PC-9 (cell line): ENCODE measurements around the gene FOXJ1. TPM values are rescaled to one million over a fixed set of nuclear protein-coding genes. Genes with fewer than 3 reads are reported as not detected.

ENCODE experiments used
- BruUV-seq: library from RNA; stranded (reverse); fragments of 400-500 nt; replicated peaks from 2 replicates; lab custom pipeline; 2021; lab: Mats Ljungman, UMichigan
- CTCF ChIA-PET: fragments of 300-600 bp; sonication (Branson Sonifier 250); formaldehyde crosslinking; loops from one replicate; lab custom pipeline; 2022; ENCODE audit warnings: antibody characterized with exemption; lab: Charles Lee
- POLR2A ChIA-PET: fragments of 300-600 bp; sonication (Branson Sonifier 250); formaldehyde crosslinking; loops from one replicate; lab custom pipeline; 2022; ENCODE audit warnings: antibody characterized with exemption; ENCODE audit not compliant: unreplicated experiment; lab: Charles Lee
- DNase-seq, 2 experiments: peaks; one replicate each; pipeline versions ENCODE4 v3.0.0 to v3.0.0-alpha.2; 2015 to 2022; ENCODE audit warnings: mixed read lengths in 1 of 2
- H2AFZ ChIP-seq: fragments of 200-600 bp; sonication (generic); 2 replicates; pipeline ENCODE4 v1.8.1; 2017; ENCODE audit warnings: antibody characterized with exemption
- H3F3A ChIP-seq: fragments of 200-600 bp; sonication (generic); 2 replicates; pipeline ENCODE4 v1.8.1; 2017; ENCODE audit warnings: antibody characterized with exemption, mild to moderate bottlenecking, low read depth; ENCODE audit not compliant: insufficient read depth
- H3K27ac ChIP-seq: fragments of 200-600 bp; sonication (generic); 2 replicates; pipeline ENCODE4 v1.6.1; 2016; ENCODE audit warnings: mixed run types
- H3K27me3 ChIP-seq: fragments of 200-600 bp; sonication (generic); 2 replicates; pipeline ENCODE4 v1.6.1; 2016; ENCODE audit warnings: low read depth, mixed run types; ENCODE audit not compliant: insufficient read depth
- H3K36me3 ChIP-seq: fragments of 200-600 bp; sonication (generic); 2 replicates; pipeline ENCODE4 v1.6.1; 2016; ENCODE audit warnings: low read depth, mixed run types
- H3K4me1 ChIP-seq: fragments of 200-600 bp; sonication (generic); replicated peaks from 2 replicates; pipeline ENCODE4 v1.6.1; 2016; ENCODE audit warnings: mixed run types; ENCODE audit not compliant: insufficient read depth
- H3K4me2 ChIP-seq: fragments of 200-600 bp; sonication (generic); 2 replicates; pipeline ENCODE4 v1.6.1; 2017; ENCODE audit warnings: mixed run types
- H3K4me3 ChIP-seq: fragments of 200-600 bp; sonication (generic); 2 replicates; pipeline ENCODE4 v1.6.1; 2016; ENCODE audit warnings: mixed run types
- H3K79me2 ChIP-seq: fragments of 200-600 bp; sonication (generic); 2 replicates; pipeline ENCODE4 v1.6.1; 2017; ENCODE audit warnings: low read depth, mixed run types
- H3K9me2 ChIP-seq: fragments of 200-600 bp; sonication (generic); 2 replicates; pipeline ENCODE4 v1.8.1; 2017; ENCODE audit warnings: mild to moderate bottlenecking; ENCODE audit not compliant: insufficient read depth
- H3K9me3 ChIP-seq: fragments of 200-600 bp; sonication (generic); 2 replicates; pipeline ENCODE4 v1.8.1; 2016; ENCODE audit warnings: low read depth; ENCODE audit not compliant: insufficient read depth
- H4K20me1 ChIP-seq: fragments of 200-600 bp; sonication (generic); 2 replicates; pipeline ENCODE4 v1.8.1; 2017; ENCODE audit not compliant: insufficient read depth
- CTCF ChIP-seq: fragments of 200-600 bp; sonication (generic); conservative IDR thresholded peaks from 2 replicates; pipeline ENCODE4 v1.6.1; 2017; ENCODE audit warnings: mixed run types, antibody characterized with exemption, mild to moderate bottlenecking, moderate library complexity
- EZH2 ChIP-seq: fragments of 200-600 bp; sonication (generic); IDR thresholded peaks from 2 replicates; pipeline ENCODE4 v1.8.0; 2017; ENCODE audit warnings: antibody characterized with exemption, low read depth
- intact Hi-C: fragments of 100-400 bp; cut with micrococcal nuclease; formaldehyde crosslinking; loops from one replicate; pipeline ENCODE4 v1.10.0; 2022; ENCODE audit not compliant: unreplicated experiment
- total RNA-seq: library from RNA; stranded (reverse); gene quantifications from 2 replicates; pipeline ENCODE4 v1.2.3, GENCODE V29; 2021

Gene FOXJ1
- total RNA-seq, 1 experiment from 2014 or later: 23.7 TPM

GRCh38 chr17:76154936-76155845, 14.1 kb upstream of the FOXJ1 start:
- H3K9me3 ChIP-seq: no peaks in the 10 kb centered on the region
- intact Hi-C loops: no loop called here
- no peaks in the 10 kb centered on the region for H3K79me2 ChIP-seq
- no TSS peak for BruUV-seq
- no peaks in the 10 kb centered on the region for H3F3A ChIP-seq
- no peaks in the 10 kb centered on the region for H3K27me3 ChIP-seq
- no peak for TF ChIP-seq EZH2
- TF ChIP-seq CTCF: no peak
- H3K27ac ChIP-seq: no peak overlapping the region
- no peaks in the 10 kb centered on the region for H4K20me1 ChIP-seq
- POLR2A ChIA-PET: no interaction called here
- DNase-seq: no peak
- H3K36me3 ChIP-seq: no peaks in the 10 kb centered on the region
- H3K4me1 ChIP-seq: no peaks in the 10 kb centered on the region
- H3K9me2 ChIP-seq: no peaks in the 10 kb centered on the region
- H2AFZ ChIP-seq: no peak overlapping the region
- CTCF ChIA-PET: no interaction called here
- H3K4me2 ChIP-seq: no peak overlapping the region
- H3K4me3 ChIP-seq: no peak overlapping the region

GRCh38 chr17:76154292-76154691, 13.2 kb upstream of the FOXJ1 start:
- H3K9me2 ChIP-seq: no peaks in the 10 kb centered on the region
- CTCF ChIA-PET: no interaction called here
- no peaks in the 10 kb centered on the region for H3K27me3 ChIP-seq
- TF ChIP-seq EZH2 (no peak), CTCF (no peak)
- no peaks in the 10 kb centered on the region for H3K36me3 ChIP-seq
- H3K79me2 ChIP-seq: no peaks in the 10 kb centered on the region
- no peak overlapping the region for H2AFZ ChIP-seq
- no peaks in the 10 kb centered on the region for H3K9me3 ChIP-seq
- no peaks in the 10 kb centered on the region for H3K4me1 ChIP-seq
- H3K4me2 ChIP-seq: no peak overlapping the region
- no peak overlapping the region for H3K27ac ChIP-seq
- intact Hi-C loops: no loop called here
- DNase-seq: no peak
- H3K4me3 ChIP-seq: no peak overlapping the region
- no peaks in the 10 kb centered on the region for H3F3A ChIP-seq
- BruUV-seq: no TSS peak
- no peaks in the 10 kb centered on the region for H4K20me1 ChIP-seq
- POLR2A ChIA-PET: no interaction called here

GRCh38 chr17:76153640-76154039, 12.6 kb upstream of the FOXJ1 start:
- no peaks in the 10 kb centered on the region for H3K9me3 ChIP-seq
- no peak for DNase-seq
- H3K27ac ChIP-seq: no peak overlapping the region
- no peak overlapping the region for H3K4me2 ChIP-seq
- CTCF ChIA-PET: no interaction called here
- H3K4me1 ChIP-seq: no peaks in the 10 kb centered on the region
- no peak overlapping the region for H2AFZ ChIP-seq
- H3F3A ChIP-seq: no peaks in the 10 kb centered on the region
- TF ChIP-seq CTCF (0 out of 2 replicates have a peak, but pooled peaks have one; percentile 29), EZH2 (no peak)
- H3K27me3 ChIP-seq: no peaks in the 10 kb centered on the region
- H3K36me3 ChIP-seq: no peaks in the 10 kb centered on the region
- H4K20me1 ChIP-seq: no peaks in the 10 kb centered on the region
- no peak overlapping the region for H3K4me3 ChIP-seq
- no TSS peak for BruUV-seq
- H3K79me2 ChIP-seq: no peaks in the 10 kb centered on the region
- H3K9me2 ChIP-seq: no peaks in the 10 kb centered on the region
- POLR2A ChIA-PET: no interaction called here
- intact Hi-C loops: no loop called here
